PC-3 (cell line): Measurements from ENCODE around the gene MLST8. TPM values are rescaled to one million over a fixed set of nuclear protein-coding genes. Genes with fewer than 3 reads are reported as not detected.
A peak's percentile ranks its signal among the peaks of the same experiment; 100 is the strongest.
"Not testable (repeated sequence)": the region's sequence is repeated elsewhere in the genome, so short reads cannot be mapped to it uniquely, and the experiment has no call there.

Experiments
- ATAC-seq: fragments of 200-7000 bp; cut with Tn5 transposase; 2 replicates; pipeline ENCODE4 v1.9.1; 2020; ENCODE audit warnings: mild to moderate bottlenecking, moderate library complexity
- BruUV-seq: library from RNA; stranded (reverse); fragments of 400-500 nt; replicated peaks from 2 replicates; lab custom pipeline; 2021; lab: Mats Ljungman, UMichigan
- CTCF ChIA-PET: fragments of 300-600 bp; sonication (Branson Sonifier 250); formaldehyde crosslinking; loops from one replicate; lab custom pipeline; 2022; ENCODE audit warnings: antibody characterized with exemption; lab: Charles Lee
- POLR2A ChIA-PET: fragments of 300-600 bp; sonication (Branson Sonifier 250); formaldehyde crosslinking; loops from one replicate; lab custom pipeline; 2022; ENCODE audit warnings: antibody characterized with exemption; ENCODE audit not compliant: unreplicated experiment; lab: Charles Lee
- DNase-seq: peaks from one replicate; pipeline ENCODE4 v3.0.0-alpha.2; 2015
- H2AFZ ChIP-seq: fragments of 300-600 bp; sonication (generic); 2 replicates; pipeline ENCODE4 v1.6.0; 2016; ENCODE audit warnings: antibody characterized with exemption, low read length
- H3F3A ChIP-seq: fragments of 300-600 bp; sonication (generic); one replicate; pipeline ENCODE4 v1.6.0; 2017; ENCODE audit warnings: antibody characterized with exemption, low read length, control low read depth, mild to moderate bottlenecking; ENCODE audit not compliant: unreplicated experiment
- H3K27ac ChIP-seq: fragments of 300-600 bp; sonication (generic); 2 replicates; pipeline ENCODE4 v1.5.1; 2016; ENCODE audit warnings: mild to moderate bottlenecking, low read length
- H3K27me3 ChIP-seq: fragments of 300-600 bp; sonication (generic); 2 replicates; pipeline ENCODE4 v1.6.1; 2016; ENCODE audit warnings: low read length, mixed read lengths
- H3K36me3 ChIP-seq: fragments of 300-600 bp; sonication (generic); 2 replicates; pipeline ENCODE4 v1.6.1; 2016; ENCODE audit warnings: low read depth, mixed run types, low read length, mixed read lengths
- H3K4me1 ChIP-seq: fragments of 300-600 bp; sonication (generic); 2 replicates; pipeline ENCODE4 v1.5.1; 2016; ENCODE audit warnings: low read length; ENCODE audit not compliant: insufficient read depth
- H3K4me2 ChIP-seq: fragments of 300-600 bp; sonication (generic); 2 replicates; pipeline ENCODE4 v1.6.0; 2016; ENCODE audit warnings: low read length
- H3K4me3 ChIP-seq: fragments of 300-600 bp; sonication (generic); 2 replicates; pipeline ENCODE4 v1.5.1; 2016; ENCODE audit warnings: mild to moderate bottlenecking, low read length, mixed read lengths
- H3K79me2 ChIP-seq: fragments of 300-600 bp; sonication (generic); 2 replicates; pipeline ENCODE4 v1.6.1; 2017; ENCODE audit warnings: low read length, mixed read lengths
- H3K9ac ChIP-seq: fragments of 300-600 bp; sonication (generic); 2 replicates; pipeline ENCODE4 v1.6.0; 2016; ENCODE audit warnings: mild to moderate bottlenecking, low read length
- H3K9me2 ChIP-seq: fragments of 300-600 bp; sonication (generic); replicated peaks from 2 replicates; pipeline ENCODE4 v1.6.1; 2016; ENCODE audit warnings: mixed run types, low read length, mixed read lengths
- H3K9me3 ChIP-seq: fragments of 300-600 bp; sonication (generic); 2 replicates; pipeline ENCODE4 v1.6.1; 2016; ENCODE audit warnings: low read length, mixed read lengths
- H4K20me1 ChIP-seq: fragments of 300-600 bp; sonication (generic); 2 replicates; pipeline ENCODE4 v1.6.1; 2016; ENCODE audit warnings: low read length, mixed read lengths
- CTCF ChIP-seq: fragments of 300-600 bp; sonication (generic); conservative IDR thresholded peaks from 2 replicates; pipeline ENCODE4 v1.5.1; 2017; ENCODE audit warnings: antibody characterized with exemption, low read depth, mild to moderate bottlenecking, low read length
- EZH2 ChIP-seq: fragments of 300-600 bp; sonication (generic); IDR thresholded peaks from one replicate; pipeline ENCODE4 v1.6.1; 2017; ENCODE audit warnings: antibody characterized with exemption, mild to moderate bottlenecking, low read length; ENCODE audit not compliant: unreplicated experiment
- EZH2phosphoT487 ChIP-seq: fragments of 300-600 bp; sonication (generic); IDR thresholded peaks from 2 replicates; pipeline ENCODE4 v1.6.1; 2018; ENCODE audit warnings: mild to moderate bottlenecking, antibody characterized with exemption, low read length, borderline replicate concordance
- intact Hi-C: fragments of 100-400 bp; cut with micrococcal nuclease; formaldehyde crosslinking; loops from 2 replicates; pipeline ENCODE4 v1.9.0; 2023
- total RNA-seq: library from RNA; depleted of rRNA; stranded (reverse); fragments of >200 nt; gene quantifications from 2 replicates; pipeline ENCODE4 v1.2.3, GENCODE V29; 2014

The MLST8 gene
- total RNA-seq, 1 experiment from 2014 or later: 63.3 TPM

GRCh38 chr16:2238838-2239675, 33.8 kb downstream of the MLST8 start:
- Histone ChIP-seq H3K4me1 (no peaks in the 10 kb centered on the region), H3K27ac (no peak overlapping the region), H3K9me3 (no peaks in the 10 kb centered on the region), H2AFZ (no peak overlapping the region), H3K9me2 (no peaks in the 10 kb centered on the region), H3F3A (no peaks in the 10 kb centered on the region), H3K4me2 (no peak overlapping the region), H4K20me1 (no peaks in the 10 kb centered on the region), H3K36me3 (no peaks in the 10 kb centered on the region), H3K9ac (no peak overlapping the region), H3K79me2 (no peaks in the 10 kb centered on the region), H3K4me3 (no peak overlapping the region), H3K27me3 (no peaks in the 10 kb centered on the region)
- CTCF ChIA-PET: interaction anchor here (0.9 kb wide), 1 partner anchor 44 kb away, joined by 3 read pairs; no protein-coding TSS in a partner anchor
- intact Hi-C loops: no loop called here
- DNase-seq (no peak), ATAC-seq (peak; percentile 27; the same call in 1 of the 2 replicates)
- POLR2A ChIA-PET: no interaction called here
- no peak for TF ChIP-seq CTCF
- no peak for TF ChIP-seq EZH2
- no peak for TF ChIP-seq EZH2phosphoT487
- no TSS peak for BruUV-seq

- H3F3A ChIP-seq, H3K4me3 ChIP-seq, ATAC-seq, intact Hi-C loops, H3K9me2 ChIP-seq, H3K36me3 ChIP-seq, H3K4me2 ChIP-seq, H3K79me2 ChIP-seq, H2AFZ ChIP-seq, CTCF ChIA-PET, DNase-seq, POLR2A ChIA-PET, H3K4me1 ChIP-seq, H4K20me1 ChIP-seq, BruUV-seq, H3K9ac ChIP-seq, H3K27me3 ChIP-seq, H3K27ac ChIP-seq, H3K9me3 ChIP-seq: not testable (repeated sequence)
Measured at GRCh38 chr16:2240331-2240730, 35.1 kb downstream of the MLST8 start.

- POLR2A ChIA-PET: no interaction called here
- H2AFZ ChIP-seq: no peak overlapping the region
- H3K27me3 ChIP-seq: no peaks in the 10 kb centered on the region
- H3K4me3 ChIP-seq: no peak overlapping the region
- no peaks in the 10 kb centered on the region for H3F3A ChIP-seq
- CTCF ChIA-PET: no interaction called here
- no peaks in the 10 kb centered on the region for H4K20me1 ChIP-seq
- DNase-seq (no peak), ATAC-seq (no peak)
- H3K79me2 ChIP-seq: no peaks in the 10 kb centered on the region
- H3K9me3 ChIP-seq: no peaks in the 10 kb centered on the region
- H3K9me2 ChIP-seq: no peaks in the 10 kb centered on the region
- peaks cover 7% of the 10 kb centered on the region; the same call in 1 of the 2 replicates for H3K36me3 ChIP-seq
- no peak overlapping the region for H3K9ac ChIP-seq
- no peak for TF ChIP-seq CTCF
- TF ChIP-seq EZH2: no peak
- no peak for TF ChIP-seq EZH2phosphoT487
- intact Hi-C loops: no loop called here
- BruUV-seq: no TSS peak
- H3K27ac ChIP-seq: no peak overlapping the region
- H3K4me1 ChIP-seq: peaks cover 7% of the 10 kb centered on the region; the same call in 1 of the 2 replicates
- H3K4me2 ChIP-seq: no peak overlapping the region
Measured at GRCh38 chr16:2242598-2242997, 37.3 kb downstream of the MLST8 start.
